ENCODE data around the gene ERC1. TPM values are rescaled to one million over a fixed set of nuclear protein-coding genes. Genes with fewer than 3 reads are reported as not detected.
A peak's percentile ranks its signal among the peaks of the same experiment; 100 is the strongest.

Gene ERC1
- total and polyA plus RNA-seq, 2 donors (not counting 3 experiments of a cell fraction or from before 2014, with no cell fraction given): 11.7 to 66.1 TPM

DNA sequence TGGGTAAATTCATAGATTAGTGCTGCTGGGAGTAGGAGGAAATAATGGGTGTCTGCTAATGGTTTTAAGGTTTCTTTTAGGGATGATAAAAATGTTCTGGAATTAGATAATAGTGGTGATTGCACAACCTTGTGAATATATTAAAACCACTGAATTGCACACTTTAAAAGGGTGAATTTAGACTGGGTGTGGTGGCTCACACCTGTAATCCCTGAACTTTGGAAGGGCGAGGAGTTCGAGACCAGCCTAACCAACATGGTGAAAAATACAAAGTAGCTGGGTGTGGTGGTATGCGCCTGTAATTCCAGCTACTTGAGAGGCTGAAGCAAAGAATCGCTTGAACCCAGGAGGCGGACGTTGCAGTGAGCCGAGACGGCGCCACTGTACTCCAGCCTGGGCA lies 42.8 kb upstream of the ERC1 start:
- Histone ChIP-seq H4K20me1 (replicated peaks; ENCODE audit: control insufficient read depth, extremely low read depth, insufficient read depth, low read length) (no peaks in the 10 kb centered on the region), H3K27ac (ENCODE audit: insufficient read depth, low read depth, low read length) (no peak overlapping the region), H3K36me3 (ENCODE audit: control insufficient read depth in 2 of 2, extremely low read depth in 1 of 2, insufficient read depth in 2 of 2, low read length in 2 of 2) (no peaks in the 10 kb centered on the region), H2AFZ (ENCODE audit: low read depth, low read length) (no peak overlapping the region), H3K79me2 (ENCODE audit: control insufficient read depth, insufficient read depth, low read length) (peaks cover 24% of the 10 kb centered on the region), H3K27me3 (ENCODE audit: control insufficient read depth in 2 of 2, insufficient read depth in 2 of 2, low read length in 2 of 2) (no peaks in the 10 kb centered on the region), H3K9ac (replicated peaks; ENCODE audit: extremely low read depth, insufficient read depth, low read length) (peak overlapping the region; percentile 78), H3K9me1 (replicated peaks; ENCODE audit: control insufficient read depth, extremely low read depth, insufficient read depth, low read length) (no peaks in the 10 kb centered on the region), H3K9me3 (replicated peaks; ENCODE audit: control insufficient read depth, insufficient read depth, low read length) (no peaks in the 10 kb centered on the region), H3K4me2 (ENCODE audit: insufficient read depth, low read length) (peak overlapping the region; percentile 51), H3K4me3 (replicated peaks in 1 of 3; ENCODE audit: insufficient read depth in 1 of 3, low read depth in 1 of 3, low read length in 3 of 3) (peak overlapping the region in 2 of 3 experiments; percentile 76 to 81), H3K4me1 (ENCODE audit: control insufficient read depth, extremely low read depth, insufficient read depth, low read length) (peaks cover 7% of the 10 kb centered on the region)
- FAIRE-seq (no peak), DNase-seq (ENCODE audit: low read depth, low spot score) (no peak)
- POLR2A ChIA-PET: no interaction called here
- dilution Hi-C loops (cut with MboI; ENCODE audit: extremely low pct_ligation_motif_present, low sequenced_read_pairs): no loop called here
- no peak for TF ChIP-seq FOS (IDR thresholded peaks at IDR 0.05; ENCODE audit: borderline replicate concordance, insufficient read depth, low read length)
- TF ChIP-seq POLR2AphosphoS5 (IDR thresholded peaks at IDR 0.05; ENCODE audit: insufficient read depth, low read depth, low read length): no peak
- no peak for TF ChIP-seq EZH2 (IDR thresholded peaks at IDR 0.05; ENCODE audit: borderline replicate concordance, low read depth, low read length, severe bottlenecking)
- no peak for TF ChIP-seq JUN (IDR thresholded peaks at IDR 0.05; ENCODE audit: borderline replicate concordance, insufficient read depth, insufficient read length, low read depth)
- peak; percentile 33 for TF ChIP-seq POLR2A (IDR thresholded peaks at IDR 0.05; ENCODE audit: low read depth, low read length)
- TF ChIP-seq GATA2 (IDR thresholded peaks at IDR 0.05; ENCODE audit: insufficient read depth, insufficient read length, low read depth, low read length): no peak
- TF ChIP-seq MYC (IDR thresholded peaks at IDR 0.05; ENCODE audit: low read depth, low read length): no peak
- TF ChIP-seq, protein P1, sequence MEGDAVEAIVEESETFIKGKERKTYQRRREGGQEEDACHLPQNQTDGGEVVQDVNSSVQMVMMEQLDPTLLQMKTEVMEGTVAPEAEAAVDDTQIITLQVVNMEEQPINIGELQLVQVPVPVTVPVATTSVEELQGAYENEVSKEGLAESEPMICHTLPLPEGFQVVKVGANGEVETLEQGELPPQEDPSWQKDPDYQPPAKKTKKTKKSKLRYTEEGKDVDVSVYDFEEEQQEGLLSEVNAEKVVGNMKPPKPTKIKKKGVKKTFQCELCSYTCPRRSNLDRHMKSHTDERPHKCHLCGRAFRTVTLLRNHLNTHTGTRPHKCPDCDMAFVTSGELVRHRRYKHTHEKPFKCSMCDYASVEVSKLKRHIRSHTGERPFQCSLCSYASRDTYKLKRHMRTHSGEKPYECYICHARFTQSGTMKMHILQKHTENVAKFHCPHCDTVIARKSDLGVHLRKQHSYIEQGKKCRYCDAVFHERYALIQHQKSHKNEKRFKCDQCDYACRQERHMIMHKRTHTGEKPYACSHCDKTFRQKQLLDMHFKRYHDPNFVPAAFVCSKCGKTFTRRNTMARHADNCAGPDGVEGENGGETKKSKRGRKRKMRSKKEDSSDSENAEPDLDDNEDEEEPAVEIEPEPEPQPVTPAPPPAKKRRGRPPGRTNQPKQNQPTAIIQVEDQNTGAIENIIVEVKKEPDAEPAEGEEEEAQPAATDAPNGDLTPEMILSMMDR (IDR thresholded peaks at IDR 0.05; ENCODE audit: extremely low read depth in 1 of 2, insufficient read depth in 1 of 2, low read depth in 1 of 2, low read length in 2 of 2): no peak
- CTCF ChIA-PET: interaction anchor here (1.4 to 2.4 kb wide), 4 partner anchors 63 to 390 kb away, joined by 3 to 64 read pairs (median 30); no protein-coding TSS in a partner anchor
- intact Hi-C loops (cut with micrococcal nuclease): no loop called here
- BruUV-seq (replicated peaks): no TSS peak
